Panc1 (cell line): Measurements from ENCODE around the gene GMCL2. TPM values are rescaled to one million over a fixed set of nuclear protein-coding genes. Genes with fewer than 3 reads are reported as not detected.

Source experiments
- ATAC-seq: fragments of 200-7000 bp; cut with Tn5 transposase; 2 replicates; pipeline ENCODE4 v1.9.1; 2020; ENCODE audit warnings: mild to moderate bottlenecking, moderate library complexity
- BruUV-seq: library from RNA; stranded (reverse); fragments of 400-500 nt; replicated peaks from 2 replicates; lab custom pipeline; 2021; lab: Mats Ljungman, UMichigan
- CTCF ChIA-PET: fragments of 300-600 bp; sonication (Branson Sonifier 250); formaldehyde crosslinking; loops from one replicate; lab custom pipeline; 2022; ENCODE audit warnings: antibody characterized with exemption; lab: Charles Lee
- POLR2A ChIA-PET: fragments of 300-600 bp; sonication (Branson Sonifier 250); formaldehyde crosslinking; loops from one replicate; lab custom pipeline; 2022; ENCODE audit warnings: antibody characterized with exemption; lab: Charles Lee
- DNase-seq: peaks from one replicate; pipeline ENCODE4 v3.0.0-alpha.2; 2010; ENCODE audit warnings: low read depth, low spot score
- H3K27ac ChIP-seq: 2 replicates; pipeline ENCODE4 v1.5.1; 2011; ENCODE audit warnings: mild to moderate bottlenecking, low read length, inconsistent platforms
- H3K27me3 ChIP-seq: fragments of 200-500 bp; sonication (Bioruptor generic); 2 replicates; pipeline ENCODE4 v1.6.0; 2014; ENCODE audit warnings: low read length, inconsistent platforms; ENCODE audit not compliant: control insufficient read depth, insufficient read depth
- H3K36me3 ChIP-seq: fragments of 200-500 bp; sonication (Bioruptor generic); 2 replicates; pipeline ENCODE4 v1.5.1; 2014; ENCODE audit warnings: inconsistent platforms, mild to moderate bottlenecking, low read length, moderate library complexity; ENCODE audit not compliant: control insufficient read depth, insufficient read depth
- H3K4me1 ChIP-seq: 2 replicates; pipeline ENCODE4 v1.5.1; 2011; ENCODE audit warnings: inconsistent platforms, mild to moderate bottlenecking, low read length, moderate library complexity; ENCODE audit not compliant: control insufficient read depth, insufficient read depth
- H3K4me3 ChIP-seq, 2 experiments: 2 replicates each; pipeline ENCODE4 v1.5.1; 2011 to 2012; ENCODE audit warnings: low read depth in 2 of 2, low read length in 2 of 2, mild to moderate bottlenecking in 2 of 2, inconsistent platforms in 1 of 2, moderate library complexity in 1 of 2
- H3K9me3 ChIP-seq: fragments of 200-500 bp; sonication (Bioruptor generic); 2 replicates; pipeline ENCODE4 v1.5.1; 2014; ENCODE audit warnings: low read depth, mild to moderate bottlenecking, inconsistent platforms, low read length, moderate library complexity; ENCODE audit not compliant: control insufficient read depth, insufficient read depth
- POLR2AphosphoS5 ChIP-seq: IDR thresholded peaks from 2 replicates; pipeline ENCODE4 v1.6.1; 2012; ENCODE audit warnings: mild to moderate bottlenecking, low read depth, low read length, moderate library complexity
- SIN3A ChIP-seq: IDR thresholded peaks from 2 replicates; pipeline ENCODE4 v1.6.1; 2012; ENCODE audit warnings: low read depth, mild to moderate bottlenecking, low read length, moderate library complexity, borderline replicate concordance; ENCODE audit not compliant: insufficient read depth
- TCF7L2 ChIP-seq: IDR thresholded peaks from 2 replicates; pipeline ENCODE4 v1.6.1; 2011; ENCODE audit warnings: mild to moderate bottlenecking, low read depth, low read length, inconsistent platforms
- in situ Hi-C: cut with HindIII; loops from 2 replicates; pipeline ENCODE4 v1.10.0; 2016; ENCODE audit warnings: low sequenced_read_pairs, low pct_unique_long_range_greater_than_20kb
- intact Hi-C: fragments of 100-400 bp; cut with micrococcal nuclease; formaldehyde crosslinking; loops from one replicate; pipeline ENCODE4 v1.10.0; 2022; ENCODE audit not compliant: unreplicated experiment
- total RNA-seq: library from RNA; stranded (reverse); gene quantifications from one replicate; pipeline ENCODE4 v1.2.1, GENCODE V29; 2021; ENCODE audit not compliant: unreplicated experiment
- TF ChIP-seq, protein P1 (sequence below): fragments of 450-650 bp; IDR thresholded peaks from 2 replicates; pipeline ENCODE4 v1.5.1; 2017; ENCODE audit warnings: mild to moderate bottlenecking
- TF ChIP-seq, protein P2 (sequence below), 2 experiments: IDR thresholded peaks; 2 replicates each; pipeline ENCODE4 v1.6.1; 2011 to 2012; ENCODE audit warnings: low read depth in 2 of 2, control low read depth in 1 of 2, low read length in 1 of 2, mild to moderate bottlenecking in 1 of 2, moderate library complexity in 1 of 2; ENCODE audit not compliant: insufficient read depth in 1 of 2

The GMCL2 gene
- total RNA-seq, 1 experiment from 2014 or later = not detected

DNA sequence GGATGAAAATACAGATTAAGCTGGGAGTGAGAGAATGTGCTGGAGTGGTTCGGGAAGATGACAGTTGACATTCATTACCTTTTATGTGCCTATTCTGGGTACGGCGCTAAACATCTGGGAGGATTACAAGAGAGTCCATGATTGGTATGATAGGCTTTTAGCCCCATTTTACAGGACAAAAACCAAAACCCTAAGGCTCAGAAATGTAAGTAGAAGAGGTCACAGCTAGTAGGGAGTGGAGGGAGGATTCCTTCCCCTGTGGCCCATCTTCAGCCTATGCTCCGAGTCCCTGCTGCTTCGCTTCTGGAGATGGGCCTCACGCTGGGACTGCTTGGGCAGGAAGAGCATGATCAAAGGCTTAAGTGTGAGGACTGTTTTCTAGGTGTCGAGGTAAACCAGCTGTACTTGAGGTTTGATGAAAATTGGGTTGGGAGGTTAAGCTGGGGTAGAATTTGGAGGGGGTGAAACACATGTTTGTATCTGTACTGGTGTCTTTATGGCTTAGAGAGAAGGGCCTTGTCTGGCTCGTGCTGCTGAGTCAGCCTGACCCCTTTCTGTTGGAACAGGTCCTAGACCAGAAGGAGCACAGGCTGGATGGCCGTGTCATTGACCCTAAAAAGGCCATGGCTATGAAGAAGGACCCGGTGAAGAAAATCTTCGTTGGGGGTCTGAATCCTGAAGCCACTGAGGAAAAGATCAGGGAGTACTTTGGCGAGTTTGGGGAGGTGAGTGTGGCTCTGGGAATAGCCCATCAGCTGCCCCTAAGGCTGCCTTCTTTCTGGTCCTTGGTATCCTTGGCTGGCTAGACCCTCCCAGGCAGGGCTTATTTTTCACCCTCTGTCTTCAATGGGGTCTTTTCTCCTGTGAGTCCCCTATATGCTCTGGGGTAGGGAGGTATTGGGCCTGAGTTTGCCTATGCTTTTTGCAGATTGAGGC, 19.3 kb upstream of the GMCL2 start:
- in situ Hi-C loops = no loop called here
- POLR2A ChIA-PET = interaction anchor here (0.5 kb wide), 1 partner anchor 28 kb away, joined by 6 read pairs; no protein-coding TSS in a partner anchor
- DNase-seq = no peak
- Histone ChIP-seq H3K9me3 (no peaks in the 10 kb centered on the region), H3K36me3 (peaks cover 24% of the 10 kb centered on the region), H3K4me1 (peaks cover 40% of the 10 kb centered on the region), H3K27ac (peak overlapping the region; percentile 87), H3K4me3 (peak overlapping the region; percentile 92 to 97), H3K27me3 (no peaks in the 10 kb centered on the region)
- CTCF ChIA-PET = interaction anchor here (0.7 to 1.2 kb wide), 3 partner anchors 29 to 1003 kb away, joined by 3 to 8 read pairs (median 3); no protein-coding TSS in a partner anchor
- no peak for ATAC-seq
- BruUV-seq = TSS peak; percentile 75
- 0 out of 2 replicates have a peak, but pooled peaks have one; percentile 34 for TF ChIP-seq SIN3A
- TF ChIP-seq TCF7L2 = 0 out of 2 replicates have a peak, but pooled peaks have one; percentile 12
- TF ChIP-seq POLR2AphosphoS5 = no peak; the same call in 1 of the 2 replicates
- TF ChIP-seq, protein P1, sequence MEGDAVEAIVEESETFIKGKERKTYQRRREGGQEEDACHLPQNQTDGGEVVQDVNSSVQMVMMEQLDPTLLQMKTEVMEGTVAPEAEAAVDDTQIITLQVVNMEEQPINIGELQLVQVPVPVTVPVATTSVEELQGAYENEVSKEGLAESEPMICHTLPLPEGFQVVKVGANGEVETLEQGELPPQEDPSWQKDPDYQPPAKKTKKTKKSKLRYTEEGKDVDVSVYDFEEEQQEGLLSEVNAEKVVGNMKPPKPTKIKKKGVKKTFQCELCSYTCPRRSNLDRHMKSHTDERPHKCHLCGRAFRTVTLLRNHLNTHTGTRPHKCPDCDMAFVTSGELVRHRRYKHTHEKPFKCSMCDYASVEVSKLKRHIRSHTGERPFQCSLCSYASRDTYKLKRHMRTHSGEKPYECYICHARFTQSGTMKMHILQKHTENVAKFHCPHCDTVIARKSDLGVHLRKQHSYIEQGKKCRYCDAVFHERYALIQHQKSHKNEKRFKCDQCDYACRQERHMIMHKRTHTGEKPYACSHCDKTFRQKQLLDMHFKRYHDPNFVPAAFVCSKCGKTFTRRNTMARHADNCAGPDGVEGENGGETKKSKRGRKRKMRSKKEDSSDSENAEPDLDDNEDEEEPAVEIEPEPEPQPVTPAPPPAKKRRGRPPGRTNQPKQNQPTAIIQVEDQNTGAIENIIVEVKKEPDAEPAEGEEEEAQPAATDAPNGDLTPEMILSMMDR = no peak
- TF ChIP-seq, protein P2, sequence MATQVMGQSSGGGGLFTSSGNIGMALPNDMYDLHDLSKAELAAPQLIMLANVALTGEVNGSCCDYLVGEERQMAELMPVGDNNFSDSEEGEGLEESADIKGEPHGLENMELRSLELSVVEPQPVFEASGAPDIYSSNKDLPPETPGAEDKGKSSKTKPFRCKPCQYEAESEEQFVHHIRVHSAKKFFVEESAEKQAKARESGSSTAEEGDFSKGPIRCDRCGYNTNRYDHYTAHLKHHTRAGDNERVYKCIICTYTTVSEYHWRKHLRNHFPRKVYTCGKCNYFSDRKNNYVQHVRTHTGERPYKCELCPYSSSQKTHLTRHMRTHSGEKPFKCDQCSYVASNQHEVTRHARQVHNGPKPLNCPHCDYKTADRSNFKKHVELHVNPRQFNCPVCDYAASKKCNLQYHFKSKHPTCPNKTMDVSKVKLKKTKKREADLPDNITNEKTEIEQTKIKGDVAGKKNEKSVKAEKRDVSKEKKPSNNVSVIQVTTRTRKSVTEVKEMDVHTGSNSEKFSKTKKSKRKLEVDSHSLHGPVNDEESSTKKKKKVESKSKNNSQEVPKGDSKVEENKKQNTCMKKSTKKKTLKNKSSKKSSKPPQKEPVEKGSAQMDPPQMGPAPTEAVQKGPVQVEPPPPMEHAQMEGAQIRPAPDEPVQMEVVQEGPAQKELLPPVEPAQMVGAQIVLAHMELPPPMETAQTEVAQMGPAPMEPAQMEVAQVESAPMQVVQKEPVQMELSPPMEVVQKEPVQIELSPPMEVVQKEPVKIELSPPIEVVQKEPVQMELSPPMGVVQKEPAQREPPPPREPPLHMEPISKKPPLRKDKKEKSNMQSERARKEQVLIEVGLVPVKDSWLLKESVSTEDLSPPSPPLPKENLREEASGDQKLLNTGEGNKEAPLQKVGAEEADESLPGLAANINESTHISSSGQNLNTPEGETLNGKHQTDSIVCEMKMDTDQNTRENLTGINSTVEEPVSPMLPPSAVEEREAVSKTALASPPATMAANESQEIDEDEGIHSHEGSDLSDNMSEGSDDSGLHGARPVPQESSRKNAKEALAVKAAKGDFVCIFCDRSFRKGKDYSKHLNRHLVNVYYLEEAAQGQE (IDR thresholded peaks at IDR 0.05; ENCODE audit: insufficient read depth in 1 of 2, low read depth in 2 of 2, low read length in 1 of 2) = no peak
- intact Hi-C loops = no loop called here

DNA sequence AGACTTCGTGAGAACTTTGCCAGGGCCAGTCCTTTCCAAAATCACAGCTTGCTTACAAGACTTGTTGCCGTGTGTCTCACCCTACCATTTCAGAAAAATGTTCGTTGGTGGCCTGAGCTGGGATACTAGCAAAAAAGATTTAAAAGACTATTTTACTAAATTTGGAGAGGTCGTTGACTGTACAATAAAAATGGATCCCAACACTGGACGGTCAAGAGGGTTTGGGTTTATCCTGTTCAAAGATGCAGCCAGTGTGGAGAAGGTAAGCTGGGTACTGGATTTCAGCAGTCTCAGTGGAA, 18.5 kb upstream of the GMCL2 start:
- ATAC-seq (no peak), DNase-seq (no peak)
- CTCF ChIA-PET = interaction anchor here (0.8 kb wide), 1 partner anchor 98 kb away, joined by 3 read pairs; no protein-coding TSS in a partner anchor
- peak overlapping the region; percentile 92 to 97 for H3K4me3 ChIP-seq
- in situ Hi-C loops (no loop called here), intact Hi-C loops (no loop called here)
- H3K4me1 ChIP-seq = peaks cover 38% of the 10 kb centered on the region
- TF ChIP-seq TCF7L2 = no peak
- TF ChIP-seq, protein P1 = no peak
- TF ChIP-seq, protein P2 (IDR thresholded peaks at IDR 0.05; ENCODE audit: insufficient read depth in 1 of 2, low read depth in 2 of 2, low read length in 1 of 2) = no peak
- no peak for TF ChIP-seq POLR2AphosphoS5
- TF ChIP-seq SIN3A = no peak
- no peaks in the 10 kb centered on the region for H3K27me3 ChIP-seq
- no peaks in the 10 kb centered on the region for H3K9me3 ChIP-seq
- H3K36me3 ChIP-seq = peaks cover 24% of the 10 kb centered on the region
- BruUV-seq = no TSS peak
- POLR2A ChIA-PET = no interaction called here
- H3K27ac ChIP-seq = peak overlapping the region; percentile 87
